Cerebellar nuclear complex (tissue), 1 donor: Measurements from ENCODE around the gene RABL6.
"Not testable (repeated sequence)": the region's sequence is repeated elsewhere in the genome, so short reads cannot be mapped to it uniquely, and the experiment has no call there.

Source experiments
- DNase-seq, 2 experiments: peaks; one replicate each; lab custom pipeline; 2025; lab: John Stamatoyannopoulos, UW

Gene RABL6

DNA sequence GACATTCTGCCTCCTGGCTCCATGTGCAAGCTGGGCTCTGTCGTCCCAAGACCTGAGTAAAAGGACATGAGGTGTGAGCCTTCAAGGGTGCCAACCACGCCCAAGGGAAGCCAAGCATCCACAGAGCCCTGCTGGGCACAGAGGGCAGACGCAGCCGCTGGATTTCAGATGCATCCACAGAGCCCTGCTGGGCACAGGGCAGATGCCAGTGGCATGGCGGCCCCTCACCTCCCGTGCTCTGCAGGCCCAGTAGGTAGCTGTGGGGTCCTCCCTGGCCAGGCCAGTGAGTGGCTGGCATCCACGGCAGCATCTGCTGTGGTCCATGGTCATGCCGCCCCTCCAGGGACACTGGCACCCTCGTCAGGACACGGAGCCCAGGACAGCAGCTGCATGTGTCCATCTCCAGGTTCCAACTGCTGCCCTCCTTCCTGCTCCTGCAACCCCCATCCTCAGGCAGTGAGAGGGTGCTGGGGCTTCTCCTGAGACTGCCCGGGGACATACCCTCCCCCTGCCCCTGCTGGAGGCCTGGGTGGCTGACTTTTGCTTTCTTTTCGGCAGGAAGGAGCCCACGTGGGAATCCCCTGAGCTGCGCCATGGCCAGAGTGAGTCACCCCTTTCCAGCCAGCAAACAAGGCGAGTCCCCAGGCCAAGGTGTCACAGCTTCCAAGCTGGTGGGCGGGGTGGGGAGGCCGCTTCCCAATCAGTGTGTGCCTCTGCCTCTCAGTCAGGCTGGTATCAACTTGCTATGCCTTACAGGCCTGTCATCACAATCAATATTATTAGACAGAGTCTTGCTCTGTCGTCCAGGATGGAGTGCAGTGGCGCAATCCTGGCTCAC is 74.6 kb downstream of the RABL6 start:
- DNase-seq: no peak

DNA sequence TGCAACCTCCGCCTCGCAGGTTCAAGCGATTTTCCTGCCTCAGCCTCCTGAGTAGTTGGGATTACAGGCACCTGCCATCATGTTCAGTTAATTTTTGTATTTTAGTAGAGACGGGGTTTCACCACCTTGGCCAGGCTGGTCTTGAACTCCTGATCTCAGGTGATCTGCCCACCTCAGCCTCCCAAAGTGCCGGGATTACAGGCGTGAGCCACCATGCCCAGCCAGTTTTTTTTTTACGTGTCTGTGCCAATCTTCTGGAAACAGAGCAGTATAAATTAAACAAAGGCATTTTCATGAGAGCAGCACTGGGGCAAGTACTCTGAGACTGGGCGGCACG is 75.2 kb downstream of the RABL6 start:
- DNase-seq: not testable (repeated sequence)

- not testable (repeated sequence) for DNase-seq
Observed at GRCh38 chr9:136883670-136884069, 75.9 kb downstream of the RABL6 start.

- peak; percentile 77 to 84 for DNase-seq
Observed at GRCh38 chr9:136885950-136886578, 78.3 kb downstream of the RABL6 start, which contains the start of gene TRAF2. Gene TRAF2 (plus strand): TSS chr9:136886516. CDS start chr9:136898741, 12,225 bp downstream.

DNA sequence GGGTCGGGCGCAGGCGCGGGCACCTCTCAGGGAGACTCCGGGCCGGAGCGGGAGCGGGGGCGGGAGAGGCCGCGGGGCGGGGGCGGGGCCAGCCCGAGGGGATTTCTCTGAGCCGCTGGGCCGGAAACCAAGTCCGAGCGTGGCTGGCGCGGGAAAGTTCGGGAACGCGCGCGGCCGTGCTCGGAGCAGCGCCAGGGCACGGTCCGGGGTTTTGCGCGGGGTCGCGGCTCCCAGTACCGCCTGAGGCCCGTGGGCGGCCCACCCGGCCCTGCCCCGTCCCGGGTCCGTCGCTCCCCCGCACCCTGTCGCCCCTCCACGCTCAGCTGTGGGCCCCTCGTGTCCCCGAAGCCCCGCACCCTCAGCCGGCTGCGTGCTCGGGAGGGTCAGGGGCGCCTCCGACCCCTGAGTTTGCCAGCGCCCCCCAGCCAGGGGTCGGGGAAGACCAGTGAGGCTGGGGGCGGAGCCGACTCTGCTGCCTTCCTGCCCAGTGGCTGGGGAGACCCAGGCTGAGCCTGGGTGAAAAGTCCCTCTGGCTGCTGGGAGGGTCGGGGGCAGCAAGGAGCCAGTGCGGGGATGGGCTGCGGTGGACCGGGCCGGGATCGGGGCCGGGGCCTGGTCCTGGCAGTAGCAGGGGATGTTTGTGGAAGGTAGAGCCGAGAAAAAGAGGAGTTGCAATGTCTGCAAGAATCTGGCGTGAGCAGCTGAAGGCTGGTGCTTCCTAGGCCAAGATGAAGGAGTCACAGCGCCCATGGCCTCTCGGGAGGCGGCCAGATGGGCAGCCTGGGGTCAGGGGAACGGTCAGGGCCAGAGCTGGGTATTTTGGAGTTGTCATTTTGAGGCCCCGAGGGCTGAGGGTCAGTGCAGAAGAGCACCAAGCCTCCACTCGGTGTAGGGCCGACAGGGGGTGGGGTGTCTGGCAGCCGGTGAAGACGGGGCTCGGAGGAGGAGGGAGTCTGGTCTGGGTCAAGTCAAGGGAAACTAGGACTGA is 79.2 kb downstream of the RABL6 start:
- no peak for DNase-seq

DNA sequence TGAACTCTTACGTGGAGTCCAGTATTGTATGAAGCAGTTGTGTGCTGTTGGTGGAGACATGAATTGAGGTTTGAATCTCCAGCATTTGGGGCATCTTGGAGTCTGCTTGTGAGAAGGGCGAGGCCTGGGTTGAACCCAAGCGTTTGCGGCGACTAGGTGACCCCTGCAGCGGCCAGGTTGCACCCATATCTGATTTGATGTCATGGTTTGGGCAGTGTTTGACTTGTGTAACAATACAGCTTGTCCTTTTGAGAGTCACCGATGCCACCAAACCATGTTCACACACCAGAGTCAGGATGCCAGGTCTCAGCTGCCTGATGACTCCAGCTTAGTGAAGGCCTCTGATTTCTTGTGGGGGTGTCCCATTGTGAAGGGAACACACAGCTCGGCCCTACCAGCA is 80.7 kb downstream of the RABL6 start:
- no peak for DNase-seq

- no peak for DNase-seq
Observed at GRCh38 chr9:136889858-136890257, 82.1 kb downstream of the RABL6 start.

- DNase-seq: no peak
Observed at GRCh38 chr9:136890661-136891060, 82.9 kb downstream of the RABL6 start.
